ENCODE measurements around the gene TDP1.

- no peak for TF ChIP-seq CTCF (IDR thresholded peaks at IDR 0.05; ENCODE audit: insufficient read depth, low read length)
- no peak for TF ChIP-seq POLR2AphosphoS5 (IDR thresholded peaks at IDR 0.05; ENCODE audit: low read depth)
- TF ChIP-seq, protein P1, sequence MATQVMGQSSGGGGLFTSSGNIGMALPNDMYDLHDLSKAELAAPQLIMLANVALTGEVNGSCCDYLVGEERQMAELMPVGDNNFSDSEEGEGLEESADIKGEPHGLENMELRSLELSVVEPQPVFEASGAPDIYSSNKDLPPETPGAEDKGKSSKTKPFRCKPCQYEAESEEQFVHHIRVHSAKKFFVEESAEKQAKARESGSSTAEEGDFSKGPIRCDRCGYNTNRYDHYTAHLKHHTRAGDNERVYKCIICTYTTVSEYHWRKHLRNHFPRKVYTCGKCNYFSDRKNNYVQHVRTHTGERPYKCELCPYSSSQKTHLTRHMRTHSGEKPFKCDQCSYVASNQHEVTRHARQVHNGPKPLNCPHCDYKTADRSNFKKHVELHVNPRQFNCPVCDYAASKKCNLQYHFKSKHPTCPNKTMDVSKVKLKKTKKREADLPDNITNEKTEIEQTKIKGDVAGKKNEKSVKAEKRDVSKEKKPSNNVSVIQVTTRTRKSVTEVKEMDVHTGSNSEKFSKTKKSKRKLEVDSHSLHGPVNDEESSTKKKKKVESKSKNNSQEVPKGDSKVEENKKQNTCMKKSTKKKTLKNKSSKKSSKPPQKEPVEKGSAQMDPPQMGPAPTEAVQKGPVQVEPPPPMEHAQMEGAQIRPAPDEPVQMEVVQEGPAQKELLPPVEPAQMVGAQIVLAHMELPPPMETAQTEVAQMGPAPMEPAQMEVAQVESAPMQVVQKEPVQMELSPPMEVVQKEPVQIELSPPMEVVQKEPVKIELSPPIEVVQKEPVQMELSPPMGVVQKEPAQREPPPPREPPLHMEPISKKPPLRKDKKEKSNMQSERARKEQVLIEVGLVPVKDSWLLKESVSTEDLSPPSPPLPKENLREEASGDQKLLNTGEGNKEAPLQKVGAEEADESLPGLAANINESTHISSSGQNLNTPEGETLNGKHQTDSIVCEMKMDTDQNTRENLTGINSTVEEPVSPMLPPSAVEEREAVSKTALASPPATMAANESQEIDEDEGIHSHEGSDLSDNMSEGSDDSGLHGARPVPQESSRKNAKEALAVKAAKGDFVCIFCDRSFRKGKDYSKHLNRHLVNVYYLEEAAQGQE (IDR thresholded peaks at IDR 0.05; ENCODE audit: insufficient replicate concordance, low read depth), result no peak
- no peak for TF ChIP-seq SPI1 (IDR thresholded peaks at IDR 0.05; ENCODE audit: borderline replicate concordance, low read depth)
These were observed 31.5 kb upstream of the TDP1 start for GRCh38 chr14:89924268-89924667.

Measured in HL-60 (cell line).